Activated T-cell treated with anti-CD3 and anti-CD28 coated beads, Interleukin-2, amount 50 U/mL, for 4 hours (primary cell): Measurements from ENCODE around the gene DAP. TPM values are rescaled to one million over a fixed set of nuclear protein-coding genes. Genes with fewer than 3 reads are reported as not detected.

ENCODE experiments used
- ATAC-seq, 2 donors: fragments of 200-7000 bp; cut with Tn5 transposase; one replicate each; pipeline ENCODE4 v1.10.0; 2021
- DNase-seq: peaks from one replicate; pipeline ENCODE4 v3.0.0-alpha.2; 2020
- H3K27me3 Mint-ChIP-seq: one replicate; pipeline ENCODE4 v1.8.0; 2021; ENCODE audit warnings: low read depth, mixed read lengths
- H3K36me3 Mint-ChIP-seq: one replicate; pipeline ENCODE4 v1.8.0; 2022; ENCODE audit warnings: mixed read lengths; ENCODE audit not compliant: insufficient read depth
- H3K4me1 Mint-ChIP-seq: one replicate; pipeline ENCODE4 v1.8.0; 2021; ENCODE audit warnings: low read depth, mixed read lengths
- H3K4me3 Mint-ChIP-seq: one replicate; pipeline ENCODE4 v1.8.0; 2021; ENCODE audit warnings: mild to moderate bottlenecking, moderate library complexity, mixed read lengths
- H3K9me3 Mint-ChIP-seq: one replicate; pipeline ENCODE4 v1.8.0; 2021; ENCODE audit warnings: mixed read lengths
- total RNA-seq, 3 donors: library from RNA; stranded (reverse); gene quantifications; one replicate each; pipeline ENCODE4 v1.2.1, GENCODE V29; 2021

DAP gene
- total RNA-seq, 3 donors from 2014 or later = 40.2 to 46.1 (median 42.7) TPM

DNA sequence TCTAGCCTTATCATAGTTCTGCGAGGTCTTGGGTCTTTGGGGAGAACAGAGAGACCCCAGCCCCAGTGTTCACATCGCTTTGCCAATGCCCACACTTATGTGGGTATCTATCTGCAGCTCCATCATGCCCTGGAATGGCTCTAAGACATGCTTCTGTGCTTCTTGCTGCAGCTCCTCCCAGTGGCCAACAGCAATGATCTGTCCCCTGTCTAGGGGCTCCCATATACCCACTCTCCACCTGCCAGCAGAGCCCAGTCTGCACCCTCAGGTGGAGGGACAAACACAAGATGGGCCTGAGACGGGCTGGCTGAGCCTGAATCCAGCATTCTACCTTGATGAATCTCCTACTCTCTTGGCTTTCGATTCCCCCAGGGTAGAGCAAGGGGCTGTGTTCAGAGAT, 14.6 kb upstream of the DAP start:
- DNase-seq = no peak
- Mint-ChIP-seq H3K9me3 (no peaks in the 10 kb centered on the region), H3K36me3 (no peaks in the 10 kb centered on the region), H3K4me3 (no peak overlapping the region), H3K27me3 (peaks cover 11% of the 10 kb centered on the region), H3K4me1 (no peaks in the 10 kb centered on the region)
- no peak for ATAC-seq

DNA sequence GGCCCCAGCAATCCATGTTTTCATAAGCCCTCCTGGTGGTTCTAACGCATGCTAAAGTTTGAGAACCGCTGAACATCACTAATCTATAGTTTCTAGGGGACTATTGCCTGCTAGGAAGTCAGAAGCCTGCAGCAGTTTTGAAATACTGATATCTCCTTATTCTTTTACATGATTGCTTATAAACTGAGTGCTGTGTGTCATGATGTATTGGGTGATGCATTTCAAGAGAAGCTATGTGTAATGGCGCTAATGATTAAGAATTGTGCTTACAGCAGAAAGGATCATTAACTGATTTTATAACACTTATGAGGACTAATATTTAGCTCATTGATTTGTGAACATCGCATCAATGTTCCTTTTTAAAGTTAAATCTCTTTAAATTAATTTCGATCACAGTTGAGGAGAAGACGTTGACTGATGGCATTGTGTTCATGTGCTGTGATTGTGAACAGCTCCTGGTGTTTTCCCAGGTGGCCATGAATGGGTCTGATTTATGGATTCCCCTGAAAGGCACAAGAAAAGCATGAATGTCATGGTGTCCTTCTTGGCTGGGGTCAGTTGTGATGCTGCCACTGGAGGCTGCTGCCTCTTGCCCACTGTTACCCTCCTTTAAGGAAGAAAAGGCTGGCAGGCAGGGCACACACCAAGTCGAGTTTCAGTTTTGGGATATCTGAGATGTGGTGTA, 12.0 kb upstream of the DAP start:
- Mint-ChIP-seq H3K27me3 (peaks cover 8% of the 10 kb centered on the region), H3K9me3 (no peaks in the 10 kb centered on the region), H3K4me1 (no peaks in the 10 kb centered on the region), H3K36me3 (no peaks in the 10 kb centered on the region), H3K4me3 (no peak overlapping the region)
- ATAC-seq = no peak
- DNase-seq = no peak

DNA sequence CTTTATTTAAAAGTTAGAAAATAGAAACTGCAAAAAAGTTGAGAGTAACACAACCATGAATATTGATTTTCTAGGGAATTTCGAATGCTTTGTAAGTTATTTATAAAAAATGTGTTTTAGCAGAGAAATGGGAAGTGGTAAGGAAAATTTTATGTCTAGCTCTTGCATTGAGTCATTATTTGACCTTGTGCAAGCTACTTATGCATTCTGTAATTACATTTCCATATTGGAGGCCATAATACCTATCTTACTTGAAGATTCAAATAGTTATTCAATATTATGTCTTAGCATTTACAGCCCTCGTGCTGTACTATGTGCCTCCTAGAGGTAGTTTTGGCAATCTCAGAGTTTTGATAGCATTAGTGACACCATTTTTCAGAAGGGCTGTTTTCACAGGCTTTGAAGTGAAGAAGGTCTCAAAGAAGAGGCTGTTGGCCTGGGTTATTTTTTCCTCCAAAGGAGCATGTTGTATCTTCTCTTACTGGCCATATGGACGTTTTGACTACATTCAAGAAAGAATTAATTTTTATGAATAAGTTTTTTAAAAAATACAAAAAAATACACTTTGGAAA, 7.4 kb upstream of the DAP start:
- ATAC-seq = no peak
- Mint-ChIP-seq H3K9me3 (no peaks in the 10 kb centered on the region), H3K4me3 (no peak overlapping the region), H3K27me3 (peaks cover 2% of the 10 kb centered on the region), H3K36me3 (no peaks in the 10 kb centered on the region), H3K4me1 (no peaks in the 10 kb centered on the region)
- DNase-seq = no peak

DNA sequence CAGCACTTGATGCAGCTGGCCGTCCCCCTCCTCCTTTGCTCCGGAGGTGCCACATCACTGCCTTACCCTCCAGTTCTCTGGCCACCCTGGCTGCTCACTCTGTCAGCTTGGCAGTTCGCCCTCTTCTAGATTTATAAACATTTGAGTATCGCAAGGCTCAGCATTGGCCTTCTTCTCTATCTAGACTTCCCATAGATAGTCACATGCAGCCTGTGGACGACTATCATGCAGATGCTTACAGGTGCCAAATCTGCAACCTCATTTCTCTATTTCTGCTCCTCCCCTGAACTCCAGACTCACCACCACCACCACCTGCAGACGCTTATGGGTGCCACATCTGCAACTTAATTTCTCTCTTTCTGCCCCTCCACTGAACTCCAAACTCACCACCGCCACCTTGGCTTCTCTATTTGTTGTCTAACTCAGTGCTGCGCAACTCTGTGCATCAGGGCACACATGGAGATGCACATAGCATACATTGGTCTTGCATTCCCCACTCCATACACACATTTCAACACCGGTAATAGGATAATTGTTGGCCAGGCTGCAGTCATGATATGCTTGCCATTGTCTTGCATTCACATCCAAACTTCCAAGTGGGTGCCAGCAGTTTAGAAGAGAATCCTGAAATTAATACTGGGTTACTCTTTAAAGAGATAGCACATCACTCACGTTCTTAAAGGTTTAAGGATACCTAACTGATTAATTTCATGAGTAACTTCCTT, 1.9 kb upstream of the DAP start:
- H3K4me1 Mint-ChIP-seq = peaks cover 37% of the 10 kb centered on the region
- H3K9me3 Mint-ChIP-seq = no peaks in the 10 kb centered on the region
- peak overlapping the region; percentile 75 for H3K4me3 Mint-ChIP-seq
- ATAC-seq (no peak), DNase-seq (no peak)
- H3K27me3 Mint-ChIP-seq = no peaks in the 10 kb centered on the region
- no peaks in the 10 kb centered on the region for H3K36me3 Mint-ChIP-seq

DNA sequence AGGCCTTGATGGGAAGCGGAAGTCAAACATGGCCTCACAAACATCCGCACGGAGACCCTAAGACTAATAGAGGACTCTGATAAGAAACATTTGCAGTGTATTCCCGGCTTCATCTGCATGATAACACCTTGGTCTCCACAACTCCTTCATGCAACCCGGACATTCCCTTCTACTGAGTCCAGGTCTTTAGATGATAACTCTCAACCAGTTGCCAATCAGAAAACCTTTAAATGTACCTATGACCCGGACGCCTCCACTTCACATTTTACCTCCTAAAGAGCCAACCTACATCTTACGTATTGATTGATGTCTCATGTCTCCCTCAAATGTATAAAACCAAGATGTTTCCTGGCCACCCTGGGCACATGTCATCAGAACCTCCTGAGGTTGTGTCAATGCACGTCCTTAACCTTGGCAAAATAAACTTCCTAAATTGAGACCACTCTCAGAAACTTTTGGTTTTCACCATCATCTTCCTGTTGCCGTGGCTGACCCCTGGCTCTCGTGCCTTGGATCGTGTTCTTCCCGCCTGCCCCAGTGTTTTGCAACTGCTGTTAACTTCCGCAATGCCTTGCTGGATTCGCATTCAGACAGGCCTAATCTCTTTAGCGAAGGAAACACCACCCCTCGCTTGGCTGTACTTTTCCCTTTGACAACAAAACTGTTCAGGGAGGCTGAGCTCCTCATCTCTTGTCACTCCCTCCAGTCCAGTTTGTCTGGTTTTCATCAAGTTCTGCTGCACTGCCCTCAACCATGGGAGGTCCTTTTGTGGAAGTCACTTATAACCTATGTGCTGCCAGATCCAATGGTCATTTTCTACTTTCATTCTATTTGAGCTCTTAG, 1.1 kb upstream of the DAP start:
- Mint-ChIP-seq H3K4me1 (peaks cover 44% of the 10 kb centered on the region), H3K36me3 (no peaks in the 10 kb centered on the region), H3K27me3 (no peaks in the 10 kb centered on the region), H3K4me3 (peak overlapping the region; percentile 75), H3K9me3 (no peaks in the 10 kb centered on the region)
- ATAC-seq (no peak), DNase-seq (no peak)

DNA sequence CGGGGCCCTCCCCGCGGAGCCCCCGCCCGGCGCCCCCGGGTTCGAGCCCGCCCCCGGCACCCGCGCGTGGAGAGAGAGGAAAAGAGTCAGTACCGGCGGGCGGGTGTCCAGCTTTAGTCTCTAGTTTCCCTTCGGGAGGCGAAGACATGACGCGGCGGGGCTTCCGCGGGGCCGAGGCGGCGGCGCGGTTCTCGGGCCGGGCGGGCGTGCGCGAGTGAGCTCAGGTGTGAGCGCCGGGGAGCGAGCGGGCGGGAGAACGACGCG, 181 bp downstream of the DAP start:
- Mint-ChIP-seq H3K36me3 (no peaks in the 10 kb centered on the region), H3K4me1 (peaks cover 57% of the 10 kb centered on the region), H3K27me3 (no peaks in the 10 kb centered on the region), H3K4me3 (peak overlapping the region; percentile 51), H3K9me3 (no peaks in the 10 kb centered on the region)
- no peak for ATAC-seq
- no peak for DNase-seq

DNA sequence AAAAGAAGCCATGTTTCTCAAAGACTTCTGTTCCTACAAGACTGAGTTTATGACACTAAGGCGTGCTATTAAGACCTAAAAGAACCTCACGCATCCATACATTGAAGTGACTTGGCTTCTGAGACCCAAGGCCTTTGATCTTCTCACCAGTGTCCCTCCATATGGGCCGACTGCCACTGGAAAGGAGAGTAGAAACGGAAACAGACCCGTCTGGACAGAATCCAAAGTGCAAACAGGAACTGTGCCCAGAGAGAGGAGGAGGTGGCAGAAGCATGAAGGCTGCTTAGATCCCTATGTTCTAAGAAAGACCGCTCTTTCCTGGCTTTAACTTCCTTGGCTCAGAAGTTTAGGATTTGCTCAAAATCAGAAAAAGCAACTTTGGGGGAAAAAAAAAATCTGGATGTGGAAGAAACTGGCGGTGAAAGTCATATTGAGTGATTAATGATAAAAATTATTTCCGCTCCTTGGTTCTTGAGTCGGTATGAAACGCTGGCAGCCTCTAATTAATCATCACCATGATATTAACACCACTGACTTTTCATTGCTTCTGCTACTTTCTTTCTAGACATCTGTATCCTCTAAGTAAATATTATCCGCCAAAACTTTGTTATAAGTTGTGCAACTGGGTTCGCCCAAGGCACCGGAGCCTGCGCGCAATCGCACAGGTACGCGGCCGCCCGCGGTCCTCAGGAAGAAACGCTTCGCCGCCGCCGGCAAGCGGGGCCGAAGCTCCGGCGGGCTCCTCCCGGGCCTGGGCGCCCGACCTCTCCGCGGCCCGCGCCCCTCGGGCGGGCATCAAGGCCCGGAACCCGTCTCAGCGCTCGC, 726 bp downstream of the DAP start:
- Mint-ChIP-seq H3K4me3 (peak overlapping the region; percentile 83), H3K27me3 (no peaks in the 10 kb centered on the region), H3K9me3 (no peaks in the 10 kb centered on the region), H3K36me3 (no peaks in the 10 kb centered on the region), H3K4me1 (peaks cover 61% of the 10 kb centered on the region)
- ATAC-seq (peak; percentile 53 to 55), DNase-seq (no peak)

DNA sequence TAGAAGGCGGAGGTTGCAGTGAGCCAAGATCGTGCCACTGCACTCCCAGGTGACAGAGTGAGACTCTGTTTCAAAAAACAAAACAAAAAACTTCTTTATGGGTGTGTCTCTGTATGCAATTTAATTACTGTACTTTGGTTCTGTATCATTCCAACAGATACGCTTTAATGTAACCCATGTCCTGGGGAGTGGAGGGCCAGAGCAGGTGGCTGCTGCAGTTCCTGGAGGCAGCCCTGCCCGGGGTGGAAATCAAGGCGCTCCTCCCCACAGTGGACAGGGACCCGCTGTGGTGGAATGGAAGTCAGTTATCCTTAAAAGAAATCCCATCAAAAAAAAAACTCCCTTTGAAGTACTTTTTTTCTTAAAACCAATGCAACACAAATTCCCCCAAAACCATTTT, 1.9 kb downstream of the DAP start:
- Mint-ChIP-seq H3K4me1 (peaks cover 67% of the 10 kb centered on the region), H3K27me3 (no peaks in the 10 kb centered on the region)

DNA sequence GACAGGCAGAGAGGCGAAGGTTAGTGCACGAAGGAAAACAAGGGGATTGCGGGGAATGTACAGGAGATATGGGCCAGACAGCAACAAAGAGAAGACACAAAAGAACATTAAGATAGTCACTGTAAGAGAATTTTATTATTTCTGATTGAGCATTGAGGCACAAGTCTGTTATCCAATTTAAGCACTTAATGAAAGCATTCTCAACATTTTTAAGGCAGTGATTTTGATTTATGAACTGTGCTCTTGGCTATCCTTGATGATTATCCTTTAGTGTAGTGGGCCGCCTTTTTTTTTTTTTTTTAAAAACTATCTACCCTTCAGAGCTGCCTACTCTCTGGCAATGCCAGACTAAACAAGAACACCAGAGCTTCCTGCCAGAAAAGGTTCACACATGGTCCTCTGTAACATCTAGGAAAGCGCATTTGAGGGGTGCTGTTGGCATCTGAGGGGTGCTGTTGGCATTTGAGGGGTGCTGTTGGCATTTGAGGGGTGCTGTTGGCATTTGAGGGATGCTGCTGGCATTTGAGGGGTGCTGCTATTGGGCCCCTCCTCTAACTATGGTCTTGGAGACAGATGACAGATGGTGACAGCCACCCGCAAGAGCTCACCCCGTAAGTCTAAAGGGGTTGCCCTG, 3.0 kb downstream of the DAP start:
- Mint-ChIP-seq H3K27me3 (no peaks in the 10 kb centered on the region), H3K36me3 (peaks cover 17% of the 10 kb centered on the region), H3K4me1 (peaks cover 67% of the 10 kb centered on the region), H3K9me3 (no peaks in the 10 kb centered on the region), H3K4me3 (peak overlapping the region; percentile 6)
- ATAC-seq (no peak), DNase-seq (no peak)

More for the DNA sequence above, 1.9 kb downstream of the DAP start:
- Mint-ChIP-seq H3K4me3 (peak overlapping the region; percentile 64), H3K9me3 (no peaks in the 10 kb centered on the region), H3K36me3 (peaks cover 8% of the 10 kb centered on the region)
- no peak for ATAC-seq
- no peak for DNase-seq

DNA sequence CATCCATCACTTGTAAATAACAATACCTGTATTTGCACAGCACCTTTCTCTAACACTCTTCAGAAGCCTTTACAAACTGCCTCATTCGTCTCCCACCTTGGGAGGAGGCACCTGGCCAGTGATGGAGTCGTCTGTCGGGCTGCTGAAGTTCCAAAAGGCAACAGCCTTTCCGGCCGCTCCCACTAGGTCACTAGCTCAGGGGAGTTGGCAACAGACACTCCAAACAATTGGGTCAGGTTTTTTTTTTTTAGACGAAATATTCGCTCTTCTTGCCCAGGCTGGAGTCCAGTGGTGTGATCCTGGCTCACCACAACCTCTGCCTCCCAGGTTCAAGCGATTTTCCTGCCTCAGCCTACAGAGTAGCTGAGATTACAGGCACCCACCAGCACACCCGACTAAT, 4.0 kb downstream of the DAP start:
- DNase-seq = no peak
- H3K27me3 Mint-ChIP-seq = no peaks in the 10 kb centered on the region
- no peaks in the 10 kb centered on the region for H3K9me3 Mint-ChIP-seq
- no peak for ATAC-seq
- H3K4me1 Mint-ChIP-seq = peaks cover 59% of the 10 kb centered on the region
- H3K36me3 Mint-ChIP-seq = peaks cover 20% of the 10 kb centered on the region
- no peak overlapping the region for H3K4me3 Mint-ChIP-seq

DNA sequence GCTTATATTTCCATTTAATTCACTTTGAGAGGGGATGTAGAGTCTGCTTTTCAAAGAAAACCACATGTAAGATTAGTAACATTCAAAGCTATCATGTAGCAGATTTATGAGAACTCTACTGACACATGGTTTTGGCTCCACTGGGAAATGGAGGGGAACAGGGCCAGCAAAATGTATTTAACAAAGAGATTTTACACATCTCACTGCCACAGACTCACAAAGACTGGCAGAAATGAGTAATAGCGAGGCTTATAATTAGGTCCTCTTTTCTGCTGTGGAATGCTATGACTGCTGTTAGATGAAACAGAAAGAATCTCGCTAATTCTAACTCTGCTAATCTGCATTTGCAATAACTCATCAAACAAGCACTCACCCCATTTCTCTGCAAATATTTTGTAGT, 4.5 kb downstream of the DAP start:
- ATAC-seq (peak; percentile 6), DNase-seq (no peak)
- Mint-ChIP-seq H3K4me1 (peaks cover 54% of the 10 kb centered on the region), H3K9me3 (no peaks in the 10 kb centered on the region), H3K27me3 (no peaks in the 10 kb centered on the region), H3K4me3 (no peak overlapping the region), H3K36me3 (peaks cover 20% of the 10 kb centered on the region)

DNA sequence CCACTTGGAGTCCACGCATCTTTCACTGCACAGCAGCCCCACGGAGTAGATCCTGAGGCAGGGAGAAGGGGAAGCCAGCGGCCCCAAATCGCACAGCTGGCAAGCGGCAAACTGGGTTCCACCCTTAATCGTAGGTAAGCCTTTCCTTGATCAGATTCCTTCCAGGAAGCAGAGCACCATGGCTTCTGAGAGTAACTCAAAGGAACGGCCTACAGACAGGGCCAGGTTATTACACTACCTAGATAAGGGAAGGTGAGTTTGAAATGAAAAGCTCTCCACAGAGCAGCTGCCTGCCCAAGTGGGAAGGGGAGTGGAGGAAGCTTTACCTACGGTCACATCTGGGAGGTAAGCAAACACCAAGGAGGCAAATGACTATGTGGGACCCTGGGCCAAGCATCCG, 7.9 kb downstream of the DAP start:
- peaks cover 31% of the 10 kb centered on the region for H3K4me1 Mint-ChIP-seq
- peaks cover 31% of the 10 kb centered on the region for H3K36me3 Mint-ChIP-seq
- DNase-seq = no peak

DNA sequence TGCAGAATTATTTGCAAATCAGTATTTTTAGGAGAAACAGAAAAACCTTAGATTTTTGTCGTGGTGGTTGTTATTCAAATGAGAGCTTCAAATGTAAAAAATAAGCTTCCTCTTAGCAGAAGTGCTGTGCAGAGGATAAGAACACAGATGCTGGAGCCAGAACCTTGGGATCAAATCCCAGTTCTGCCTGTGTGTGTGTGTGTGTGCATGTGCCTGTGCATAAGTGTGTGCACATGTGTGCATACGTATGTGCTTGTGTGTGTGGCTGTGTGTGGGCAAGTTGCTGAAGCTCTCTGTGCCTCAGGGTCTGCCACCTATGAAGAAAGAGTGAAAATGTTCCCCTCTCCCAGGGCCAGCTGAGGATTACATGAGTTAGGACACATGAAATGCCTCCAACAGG, 8.6 kb downstream of the DAP start:
- Mint-ChIP-seq H3K27me3 (no peaks in the 10 kb centered on the region), H3K4me1 (peaks cover 25% of the 10 kb centered on the region), H3K9me3 (no peaks in the 10 kb centered on the region), H3K36me3 (peaks cover 33% of the 10 kb centered on the region), H3K4me3 (no peak overlapping the region)
- ATAC-seq (no peak), DNase-seq (no peak)

More for the DNA sequence above, 7.9 kb downstream of the DAP start:
- Mint-ChIP-seq H3K27me3 (no peaks in the 10 kb centered on the region), H3K9me3 (no peaks in the 10 kb centered on the region), H3K4me3 (no peak overlapping the region)
- no peak for ATAC-seq
